ENCODE data around the gene KRTAP2-3.

DNA sequence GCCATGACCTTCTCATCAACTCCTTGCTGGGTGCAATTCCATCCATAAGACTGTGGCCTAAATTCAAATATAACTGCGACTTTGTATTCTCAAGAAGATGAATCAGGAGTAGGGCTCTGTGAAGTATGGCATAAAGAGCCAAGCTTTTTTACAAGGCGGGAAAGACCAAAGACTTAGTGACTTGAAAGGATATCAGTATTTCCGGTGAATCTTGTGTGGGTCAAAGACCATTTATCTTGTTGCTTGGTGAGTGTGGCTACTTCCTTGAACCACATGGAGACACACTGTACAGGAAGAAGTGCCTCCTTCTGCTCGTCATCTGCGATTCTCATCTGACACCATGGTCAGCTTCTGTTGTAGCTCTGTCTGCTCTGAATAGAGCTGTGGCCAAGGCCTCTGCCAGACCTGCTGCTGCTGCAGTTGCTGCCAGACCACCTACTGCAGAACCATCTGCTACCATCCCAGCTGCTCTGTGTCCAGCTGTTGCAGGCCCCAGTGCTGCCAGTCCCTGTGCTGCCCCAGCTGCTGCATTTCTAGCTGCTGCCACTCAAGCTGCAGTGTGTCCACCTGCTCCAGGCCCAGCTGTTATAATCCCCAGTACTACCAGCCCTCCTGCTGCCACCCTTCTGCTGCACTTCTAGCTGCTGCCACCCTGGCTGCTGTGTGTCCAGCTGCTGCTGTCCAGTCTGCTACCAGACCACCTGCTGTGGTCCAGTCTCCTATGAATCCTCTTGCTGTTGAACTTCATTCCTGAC, 11.9 kb upstream of the KRTAP2-3 start:
- TF ChIP-seq, protein P1, sequence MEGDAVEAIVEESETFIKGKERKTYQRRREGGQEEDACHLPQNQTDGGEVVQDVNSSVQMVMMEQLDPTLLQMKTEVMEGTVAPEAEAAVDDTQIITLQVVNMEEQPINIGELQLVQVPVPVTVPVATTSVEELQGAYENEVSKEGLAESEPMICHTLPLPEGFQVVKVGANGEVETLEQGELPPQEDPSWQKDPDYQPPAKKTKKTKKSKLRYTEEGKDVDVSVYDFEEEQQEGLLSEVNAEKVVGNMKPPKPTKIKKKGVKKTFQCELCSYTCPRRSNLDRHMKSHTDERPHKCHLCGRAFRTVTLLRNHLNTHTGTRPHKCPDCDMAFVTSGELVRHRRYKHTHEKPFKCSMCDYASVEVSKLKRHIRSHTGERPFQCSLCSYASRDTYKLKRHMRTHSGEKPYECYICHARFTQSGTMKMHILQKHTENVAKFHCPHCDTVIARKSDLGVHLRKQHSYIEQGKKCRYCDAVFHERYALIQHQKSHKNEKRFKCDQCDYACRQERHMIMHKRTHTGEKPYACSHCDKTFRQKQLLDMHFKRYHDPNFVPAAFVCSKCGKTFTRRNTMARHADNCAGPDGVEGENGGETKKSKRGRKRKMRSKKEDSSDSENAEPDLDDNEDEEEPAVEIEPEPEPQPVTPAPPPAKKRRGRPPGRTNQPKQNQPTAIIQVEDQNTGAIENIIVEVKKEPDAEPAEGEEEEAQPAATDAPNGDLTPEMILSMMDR (IDR thresholded peaks at IDR 0.05; ENCODE audit: poor library complexity, severe bottlenecking): no peak
- no peak for TF ChIP-seq POLR2AphosphoS5 (IDR thresholded peaks at IDR 0.05)
- no peak for TF ChIP-seq EP300 (conservative IDR thresholded peaks at IDR 0.05; ENCODE audit: poor library complexity, severe bottlenecking)
